HepG2 (cell line): ENCODE data around the gene NOXA1. TPM values are rescaled to one million over a fixed set of nuclear protein-coding genes. Genes with fewer than 3 reads are reported as not detected.

Experiments used
- ELF4 ChIP-seq: sonication (generic); formaldehyde crosslinking; IDR thresholded peaks from 2 replicates; pipeline ENCODE4 v1.5.0; 2020; ENCODE audit warnings: missing genetic modification reagents, mild to moderate bottlenecking, moderate library complexity, borderline replicate concordance
- MTF1 ChIP-seq: sonication (generic); formaldehyde crosslinking; IDR thresholded peaks from 2 replicates; pipeline ENCODE4 v1.5.0; 2020; ENCODE audit warnings: missing genetic modification reagents
- NR2F1 ChIP-seq, 2 experiments: fragments of 450-650 bp in 1 of 2; formaldehyde crosslinking in 1 of 2; IDR thresholded peaks; 2 replicates each; pipeline versions ENCODE4 v1.5.0 to v1.6.1; 2016 to 2020; ENCODE audit warnings: mild to moderate bottlenecking in 1 of 2, missing compliant biosample characterization in 1 of 2, missing genetic modification reagents in 1 of 2, moderate library complexity in 1 of 2
- PHF8 ChIP-seq: sonication (generic); formaldehyde crosslinking; IDR thresholded peaks from 2 replicates; pipeline ENCODE4 v1.5.0; 2020; ENCODE audit warnings: missing genetic modification reagents
- PITX1 ChIP-seq: sonication (generic); formaldehyde crosslinking; IDR thresholded peaks from 2 replicates; pipeline ENCODE4 v1.5.1; 2020; ENCODE audit warnings: mild to moderate bottlenecking, missing genetic modification reagents
- POLR2AphosphoS2 ChIP-seq: IDR thresholded peaks from 2 replicates; pipeline ENCODE4 v1.6.1; 2011; ENCODE audit warnings: low read depth, low read length, improper control_type of control experiment
- RCOR2 ChIP-seq: IDR thresholded peaks from 2 replicates; pipeline ENCODE4 v1.6.1; 2016; ENCODE audit warnings: missing biosample characterization, missing genetic modification reagents
- SMC3 ChIP-seq: IDR thresholded peaks from 2 replicates; pipeline ENCODE4 v1.6.1; 2011; ENCODE audit warnings: low read length, improper control_type of control experiment
- TCF7L2 ChIP-seq: IDR thresholded peaks from 2 replicates; pipeline ENCODE4 v1.6.1; 2011; ENCODE audit warnings: mild to moderate bottlenecking, low read depth, low read length, moderate library complexity
- THAP9 ChIP-seq: sonication (generic); formaldehyde crosslinking; IDR thresholded peaks from 2 replicates; pipeline ENCODE4; 2020; ENCODE audit warnings: missing genetic modification reagents, mild to moderate bottlenecking, borderline replicate concordance
- ZNF207 ChIP-seq: fragments of 450-650 bp; IDR thresholded peaks from 2 replicates; pipeline ENCODE4 v1.6.1; 2016; ENCODE audit warnings: antibody characterized with exemption, borderline replicate concordance
- ZNF317 ChIP-seq: sonication (generic); formaldehyde crosslinking; IDR thresholded peaks from 2 replicates; pipeline ENCODE4 v1.5.0; 2020; ENCODE audit warnings: mild to moderate bottlenecking, missing genetic modification reagents
- ZNF382 ChIP-seq: sonication (generic); formaldehyde crosslinking; IDR thresholded peaks from 2 replicates; pipeline ENCODE4 v1.5.0; 2020; ENCODE audit warnings: missing genetic modification reagents, mild to moderate bottlenecking, borderline replicate concordance
- ZNF460 ChIP-seq: sonication (generic); formaldehyde crosslinking; IDR thresholded peaks from 2 replicates; pipeline ENCODE4 v1.5.1; 2020; ENCODE audit warnings: missing genetic modification reagents, mild to moderate bottlenecking, borderline replicate concordance
- ZNF496 ChIP-seq: sonication (generic); formaldehyde crosslinking; IDR thresholded peaks from 2 replicates; pipeline ENCODE4 v1.8.1; 2023; ENCODE audit warnings: mild to moderate bottlenecking, moderate library complexity, missing genetic modification reagents; ENCODE audit not compliant: insufficient replicate concordance
- ZNF501 ChIP-seq: sonication (generic); formaldehyde crosslinking; IDR thresholded peaks from 2 replicates; pipeline ENCODE4 v1.5.1; 2020; ENCODE audit warnings: mild to moderate bottlenecking, moderate library complexity, missing genetic modification reagents
- ZNF547 ChIP-seq: sonication (generic); formaldehyde crosslinking; IDR thresholded peaks from 2 replicates; pipeline ENCODE4 v1.5.1; 2020; ENCODE audit warnings: mild to moderate bottlenecking, missing genetic modification reagents
- ZNF558 ChIP-seq: sonication (generic); formaldehyde crosslinking; IDR thresholded peaks from 2 replicates; pipeline ENCODE4 v1.9.0; 2022; ENCODE audit warnings: mild to moderate bottlenecking, missing genetic modification reagents, borderline replicate concordance
- ZNF614 ChIP-seq: IDR thresholded peaks from 2 replicates; pipeline ENCODE4 v1.6.1; 2018; ENCODE audit warnings: missing biosample characterization, missing genetic modification reagents, inconsistent platforms, borderline replicate concordance
- ZNF660 ChIP-seq: sonication (generic); formaldehyde crosslinking; IDR thresholded peaks from 2 replicates; pipeline ENCODE4 v1.5.1; 2020; ENCODE audit warnings: mild to moderate bottlenecking, low read depth, missing genetic modification reagents, borderline replicate concordance
- ZNF672 ChIP-seq: sonication (generic); formaldehyde crosslinking; IDR thresholded peaks from 2 replicates; pipeline ENCODE4 v1.8.1; 2022; ENCODE audit warnings: missing genetic modification reagents
- ZNF749 ChIP-seq: sonication (generic); formaldehyde crosslinking; IDR thresholded peaks from 2 replicates; pipeline ENCODE4 v1.8.0; 2022; ENCODE audit warnings: mild to moderate bottlenecking, missing genetic modification reagents, moderate library complexity, borderline replicate concordance
- ZNF75D ChIP-seq: sonication (generic); formaldehyde crosslinking; IDR thresholded peaks from 2 replicates; pipeline ENCODE4 v1.8.1; 2023; ENCODE audit warnings: missing genetic modification reagents, mild to moderate bottlenecking, borderline replicate concordance
- ZSCAN9 ChIP-seq: IDR thresholded peaks from 2 replicates; pipeline ENCODE4 v1.6.1; 2016; ENCODE audit warnings: borderline replicate concordance
- ZUFSP ChIP-seq: sonication (generic); formaldehyde crosslinking; IDR thresholded peaks from 2 replicates; pipeline ENCODE4 v1.9.0; 2021; ENCODE audit warnings: missing genetic modification reagents, mild to moderate bottlenecking, borderline replicate concordance
- polyA plus RNA-seq, 8 experiments: library from polyadenylated mRNA; depleted of rRNA in 3 of 8; stranded (reverse) in 7 of 8; unstranded in 1 of 8; fragments of >200 nt; fragmentation: Illumina TruSeq in 4 of 8; extraction: Trizol in 4 of 8; gene quantifications; 2 replicates each; pipeline versions ENCODE4 v1.2.1 to v1.2.3, GENCODE V29; 2011 to 2016; ENCODE audit warnings: low read depth in 4 of 8, missing spikeins in 1 of 8, mixed read lengths in 1 of 8; ENCODE audit not compliant: insufficient read depth in 1 of 8
- total RNA-seq, 5 experiments: library from RNA; depleted of rRNA; stranded (reverse); fragments of >200 nt; fragmentation: Illumina TruSeq; extraction: Trizol; gene quantifications; 2 replicates each; pipeline ENCODE4 v1.2.3, GENCODE V29; 2016; ENCODE audit warnings: low read depth in 1 of 5

NOXA1 gene
- total and polyA plus RNA-seq, 2 of the 13 experiments (the other 11 are each of a cell fraction or from before 2014, with no cell fraction given) = 0.78 to 1.2 TPM

- no peak for TF ChIP-seq POLR2AphosphoS2
- TF ChIP-seq ZNF382 (CRISPR knock-in tag) = no peak
- no peak for TF ChIP-seq ZSCAN9 (CRISPR knock-in tag)
- TF ChIP-seq SMC3 = no peak
- TF ChIP-seq ZUFSP (CRISPR knock-in tag) = no peak
- no peak for TF ChIP-seq ZNF75D (CRISPR knock-in tag)
- peak; percentile 50 to 92; a peak in 3 of 4 replicates for TF ChIP-seq NR2F1 (CRISPR knock-in tag; IDR thresholded peaks at IDR 0.05)
- TF ChIP-seq ZNF207 = no peak
- TF ChIP-seq ZNF501 (CRISPR knock-in tag) = peak; percentile 82
- TF ChIP-seq PHF8 (CRISPR knock-in tag) = peak; percentile 36; the same call in 1 of the 2 replicates
- TF ChIP-seq ZNF547 (CRISPR knock-in tag) = no peak
- TF ChIP-seq ZNF614 (CRISPR knock-in tag) = 0 out of 2 replicates have a peak, but pooled peaks have one; percentile 58
- TF ChIP-seq PITX1 = 0 out of 2 replicates have a peak, but pooled peaks have one; percentile 16
- no peak for TF ChIP-seq TCF7L2
- TF ChIP-seq MTF1 (CRISPR knock-in tag) = no peak
- no peak for TF ChIP-seq ELF4 (CRISPR knock-in tag)
- no peak for TF ChIP-seq ZNF558 (CRISPR knock-in tag)
- no peak for TF ChIP-seq ZNF672
- no peak for TF ChIP-seq THAP9 (CRISPR knock-in tag)
- no peak; the same call in 1 of the 2 replicates for TF ChIP-seq RCOR2 (CRISPR knock-in tag)
- TF ChIP-seq ZNF496 = no peak
- no peak for TF ChIP-seq ZNF660 (CRISPR knock-in tag)
- TF ChIP-seq ZNF749 (CRISPR knock-in tag) = no peak
- no peak for TF ChIP-seq ZNF317 (CRISPR knock-in tag)
- no peak; the same call in 1 of the 2 replicates for TF ChIP-seq ZNF460 (CRISPR knock-in tag)
These were observed 18.2 kb downstream of the NOXA1 start, which contains the start of gene ENTPD8 (continued) for GRCh38 chr9:137441289-137441934.
